HG02852 (cell line): Measurements from ENCODE around the gene EPB41.

ENCODE experiments used
- ATAC-seq: cut with Tn5 transposase; IDR thresholded peaks from one replicate; pipeline ENCODE4 v1.9.1; 2021; ENCODE audit warnings: mild to moderate bottlenecking, moderate library complexity; ENCODE audit not compliant: unreplicated experiment

Gene EPB41

DNA sequence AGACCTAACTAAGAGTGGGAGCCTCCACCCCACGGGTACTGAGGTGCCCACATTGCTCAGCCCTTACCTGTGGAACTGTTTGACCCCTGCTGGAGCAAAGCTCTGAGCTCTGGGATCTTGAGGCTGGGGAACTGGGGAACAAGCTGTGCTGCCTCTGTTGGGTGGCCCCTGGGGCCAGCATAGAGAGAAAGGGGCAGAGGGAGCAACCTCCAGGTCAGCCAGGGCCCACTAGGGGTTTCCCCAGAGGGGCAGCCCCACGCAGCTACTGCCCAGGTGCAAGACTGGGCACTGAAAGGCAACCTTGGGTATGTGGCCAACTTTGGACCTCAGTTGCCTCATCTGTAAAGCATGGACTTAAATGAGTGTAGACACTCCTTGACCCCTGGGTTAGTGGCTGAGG, 23.5 kb upstream of the EPB41 start:
- no peak for ATAC-seq

DNA sequence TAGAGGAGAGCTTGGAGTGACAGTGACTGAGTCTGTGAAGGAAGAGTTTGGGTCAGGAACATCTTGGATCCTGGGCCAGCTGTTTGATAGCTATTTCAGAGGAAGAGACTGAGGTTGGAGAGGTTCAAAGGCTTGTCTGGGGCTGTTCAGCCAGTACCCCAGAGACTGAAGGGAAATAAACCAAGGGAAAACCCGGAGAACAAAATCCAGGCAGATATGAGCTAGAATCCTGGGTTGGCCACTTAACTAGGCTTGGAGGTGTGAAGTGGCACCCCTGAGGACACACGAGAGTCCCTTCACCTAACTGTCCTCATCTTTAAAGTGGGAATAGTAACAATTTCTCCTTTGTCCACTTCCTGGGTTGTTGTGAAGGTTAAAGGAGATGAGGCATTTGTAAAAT, 23.1 kb upstream of the EPB41 start:
- ATAC-seq = no peak

DNA sequence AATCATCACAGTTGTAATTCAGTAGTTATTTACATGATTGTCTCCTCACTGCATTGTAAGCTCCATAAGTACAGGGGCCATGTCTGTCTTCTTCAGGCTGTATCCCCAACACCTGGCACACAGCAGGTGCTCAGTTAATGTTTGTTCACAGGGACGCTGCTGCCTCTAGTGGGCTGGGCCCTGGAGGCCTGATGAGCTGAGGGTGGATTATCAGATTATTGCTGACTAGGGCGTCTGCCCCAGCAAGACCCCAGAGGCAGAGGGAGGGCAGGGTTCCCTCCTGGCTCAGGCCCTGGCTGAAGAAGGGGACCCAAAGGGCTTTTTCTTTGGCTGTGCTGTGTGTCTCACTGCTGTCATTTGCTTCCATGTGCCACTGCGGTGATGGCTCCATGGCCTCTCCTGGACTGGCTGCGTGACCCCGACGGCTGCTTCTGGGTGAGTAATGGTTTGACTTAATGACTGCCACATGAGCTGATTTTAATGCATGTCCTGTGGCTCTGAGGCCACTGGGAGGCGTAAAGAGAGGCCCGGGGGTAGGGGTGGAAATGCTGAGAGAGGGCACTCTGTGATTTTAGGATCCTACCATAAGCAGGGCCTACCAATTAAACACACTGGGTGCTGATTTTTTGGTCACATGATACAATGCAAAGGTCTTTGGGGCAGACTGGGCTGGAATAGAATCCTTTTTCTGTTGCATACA, 20.8 kb upstream of the EPB41 start:
- ATAC-seq = no peak

DNA sequence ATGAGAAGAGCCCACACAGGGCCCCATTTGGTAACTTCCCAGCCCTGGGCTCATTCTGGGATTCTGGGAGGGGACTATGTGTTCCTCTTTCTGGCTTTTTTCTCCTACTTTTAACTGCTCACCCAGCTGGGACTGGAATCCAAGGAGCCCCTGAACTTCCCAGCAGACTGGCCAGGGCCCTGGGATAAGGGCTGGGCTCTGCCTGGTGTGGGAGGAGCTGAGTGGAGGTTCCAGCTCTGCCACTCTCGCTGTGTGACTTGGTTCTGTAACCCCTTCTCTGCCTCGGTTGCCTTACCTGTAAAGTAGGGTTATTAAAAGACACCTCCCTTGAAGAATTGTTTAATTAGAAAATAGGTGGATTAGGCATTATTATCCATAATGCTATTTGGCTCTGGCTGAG, 19.6 kb upstream of the EPB41 start:
- no peak for ATAC-seq

- ATAC-seq = no peak
Observed at GRCh38 chr1:28895896-28896608, 18.3 kb upstream of the EPB41 start.

DNA sequence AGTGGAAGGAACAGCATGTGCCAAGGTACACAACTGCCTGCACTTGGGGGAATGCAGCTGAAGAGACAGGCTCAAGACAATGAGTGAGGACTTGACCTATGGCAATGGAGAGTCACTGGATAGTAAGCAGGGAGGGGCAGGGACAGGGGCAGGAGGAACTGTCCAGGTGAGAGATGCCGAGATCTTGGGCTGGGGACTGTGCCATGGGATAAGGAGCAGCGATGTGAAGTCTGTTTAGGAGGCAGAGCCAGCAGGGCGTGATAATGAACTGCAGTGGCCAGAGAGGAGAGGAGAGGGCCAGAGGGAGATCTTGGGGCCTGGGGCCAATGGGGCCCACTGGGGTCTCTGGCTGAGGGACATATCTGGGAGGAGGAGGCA, 17.8 kb upstream of the EPB41 start:
- ATAC-seq = no peak

GRCh38 chr1:28897789-28898188, 16.6 kb upstream of the EPB41 start:
- ATAC-seq = no peak

DNA sequence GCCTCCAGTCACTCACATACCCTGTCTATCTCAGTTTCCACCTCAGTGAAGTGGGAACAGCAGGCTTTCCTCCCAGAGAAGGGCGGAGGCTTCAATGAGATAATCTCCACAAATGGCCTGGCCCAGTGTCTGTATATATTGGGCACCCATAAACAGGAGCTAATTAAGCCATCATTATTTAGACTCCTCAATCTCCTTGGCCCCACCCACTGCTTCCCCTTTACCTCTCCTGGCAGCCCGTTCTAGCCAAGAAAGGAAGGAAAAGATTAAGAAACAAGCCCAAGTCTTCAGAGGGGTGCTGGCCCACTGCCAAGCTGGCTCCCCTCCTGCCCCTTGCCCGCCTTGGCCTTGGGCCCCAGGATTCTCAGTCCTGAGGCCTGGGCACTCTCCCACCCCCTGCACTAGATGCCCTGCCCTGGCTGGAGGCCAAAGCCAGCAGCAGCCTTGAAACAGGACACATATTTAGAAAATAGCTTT, 15.9 kb upstream of the EPB41 start:
- ATAC-seq = no peak

DNA sequence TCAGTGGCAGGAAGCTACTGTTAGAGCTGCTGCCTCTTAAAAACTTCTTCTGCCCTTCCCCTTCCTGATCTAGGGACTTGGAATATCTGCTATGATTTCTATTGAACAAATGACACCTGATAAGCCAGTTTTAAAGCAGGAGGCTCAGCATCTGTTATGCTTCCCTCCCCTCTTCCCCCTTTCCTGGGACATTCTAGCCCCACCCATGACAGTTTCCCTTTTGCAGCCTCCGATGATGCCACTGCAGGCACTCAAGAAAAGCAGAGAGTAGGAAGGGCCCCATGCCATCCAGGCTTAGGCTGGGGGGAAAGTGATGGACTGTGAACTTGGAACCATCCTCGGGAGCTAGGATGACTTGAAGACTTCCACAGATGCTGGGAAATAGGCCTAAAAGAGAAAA, 15.1 kb upstream of the EPB41 start:
- no peak for ATAC-seq

DNA sequence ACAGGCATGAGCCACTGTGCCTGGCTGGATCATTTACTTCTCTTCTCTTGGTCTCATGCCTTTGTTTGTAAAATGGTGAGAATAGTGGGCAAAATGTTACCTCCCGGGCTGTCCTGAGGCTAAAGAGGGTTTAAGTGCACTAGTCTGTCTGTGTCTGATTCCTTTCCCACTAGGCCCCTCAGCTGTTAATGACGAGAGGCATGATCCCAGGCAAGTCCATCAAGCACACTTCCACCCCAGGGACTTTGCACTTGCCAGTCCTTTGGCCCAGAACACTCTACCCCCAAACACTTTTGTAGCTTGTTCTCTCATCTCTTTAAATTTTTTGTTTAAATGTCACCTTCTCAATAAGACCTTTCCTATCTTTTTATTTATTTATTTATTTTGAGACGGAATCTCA, 13.8 kb upstream of the EPB41 start:
- ATAC-seq = no peak

DNA sequence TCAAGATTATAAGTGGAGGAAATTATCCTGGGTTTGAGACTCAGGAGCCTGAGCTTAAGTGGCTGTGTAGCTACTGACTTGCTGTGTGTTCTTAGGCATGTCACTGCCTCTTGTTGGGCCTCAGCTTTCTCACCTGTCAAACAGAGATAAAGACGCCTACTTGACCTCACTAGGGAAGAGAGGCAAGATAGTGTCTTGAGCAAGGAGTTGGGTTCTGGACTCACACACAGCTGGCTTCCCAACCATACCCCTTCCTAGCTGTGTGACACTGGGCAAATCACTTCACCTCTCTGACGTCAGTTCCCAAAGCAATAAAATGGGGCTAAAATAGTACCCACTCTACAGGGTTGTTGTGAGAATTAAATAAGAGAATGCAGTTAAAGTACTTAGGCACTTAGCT, 11.6 kb upstream of the EPB41 start:
- no peak for ATAC-seq

- no peak for ATAC-seq
Observed at GRCh38 chr1:28905921-28906666, 8.3 kb upstream of the EPB41 start.

GRCh38 chr1:28909198-28909597, 5.2 kb upstream of the EPB41 start:
- no peak for ATAC-seq

DNA sequence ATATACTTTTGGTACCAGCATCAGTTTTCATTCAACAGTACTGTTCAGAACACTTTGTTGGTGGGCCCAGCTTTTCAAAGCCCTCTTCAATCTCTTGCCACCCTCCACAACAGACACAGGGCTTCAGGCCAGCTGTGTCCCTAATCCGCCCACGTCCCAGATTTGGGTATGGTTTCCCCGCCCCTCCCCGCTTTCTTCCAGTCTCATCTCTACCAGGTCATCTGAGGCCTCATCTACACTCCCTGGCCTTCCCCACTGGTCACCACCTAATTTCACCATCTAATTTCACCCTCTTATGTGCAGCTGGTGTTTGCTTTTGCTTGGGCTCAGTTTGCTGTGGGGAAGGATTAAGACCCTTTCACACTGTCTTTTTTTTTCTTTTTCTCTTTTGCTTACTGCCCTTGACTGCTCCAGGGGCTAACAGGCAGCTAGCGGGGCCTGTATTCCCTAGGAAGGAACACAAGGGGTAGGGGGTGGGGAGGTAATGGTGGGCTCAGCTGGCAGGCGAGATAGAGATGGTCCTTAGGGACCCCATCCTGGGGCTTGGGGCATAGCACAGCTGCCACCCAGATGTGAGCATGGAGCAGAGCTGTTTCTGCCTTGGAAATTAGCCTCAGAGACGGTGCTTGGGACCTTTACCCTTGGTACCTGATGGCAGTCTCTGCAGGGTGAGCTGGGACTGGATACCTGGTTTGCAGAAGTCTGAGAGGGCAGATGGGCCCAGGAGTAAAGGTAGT, 3.8 kb upstream of the EPB41 start:
- ATAC-seq = no peak

DNA sequence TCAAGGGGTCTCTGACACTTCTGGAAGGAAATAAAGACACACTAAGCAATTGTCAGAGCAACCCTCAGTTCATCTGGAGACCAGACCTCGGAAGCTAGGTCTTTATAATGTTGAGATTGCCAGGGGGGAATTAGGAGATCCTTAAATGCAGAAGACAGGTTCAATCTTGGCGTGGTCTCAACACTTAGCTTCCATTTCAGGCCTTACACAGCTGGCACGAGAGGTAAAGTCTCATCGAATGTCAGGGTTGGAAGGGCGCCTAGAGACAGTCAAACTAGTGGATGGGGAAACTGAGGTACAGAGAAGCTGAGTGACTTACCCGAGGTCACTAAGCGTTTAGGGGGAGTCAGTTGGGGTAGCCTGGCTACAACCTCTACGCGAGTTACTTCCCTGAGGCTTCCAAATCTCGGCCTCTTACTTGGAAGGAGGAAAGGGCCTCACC, 562 bp upstream of the EPB41 start:
- no peak for ATAC-seq

GRCh38 chr1:28915031-28915895, 894 bp downstream of the EPB41 start:
- no peak for ATAC-seq

GRCh38 chr1:28917757-28918118, 3.4 kb downstream of the EPB41 start:
- ATAC-seq = no peak

GRCh38 chr1:28921286-28921869, 7.0 kb downstream of the EPB41 start:
- ATAC-seq = no peak

GRCh38 chr1:28925350-28925891, 11.1 kb downstream of the EPB41 start:
- ATAC-seq = no peak
